GM23248 (cell line): ENCODE results near the gene TMTC4.

Experiments
- EZH2 ChIP-seq: fragments of 200-600 bp; sonication (generic); IDR thresholded peaks from 2 replicates; pipeline ENCODE4 v1.6.1; 2018; ENCODE audit warnings: antibody characterized with exemption, mild to moderate bottlenecking; ENCODE audit not compliant: insufficient read depth, poor library complexity, severe bottlenecking
- EZH2phosphoT487 ChIP-seq: fragments of 200-600 bp; sonication (generic); IDR thresholded peaks from 2 replicates; pipeline ENCODE4 v1.6.1; 2018; ENCODE audit warnings: antibody characterized with exemption, moderate library complexity, mild to moderate bottlenecking, low read depth; ENCODE audit not compliant: insufficient read depth

- no peak for TF ChIP-seq EZH2
- no peak for TF ChIP-seq EZH2phosphoT487
Observed at GRCh38 chr13:100604918-100605710, 69.5 kb downstream of the TMTC4 start.
